ENCODE results near the gene MAPK4.
"Not testable (repeated sequence)": the region's sequence is repeated elsewhere in the genome, so short reads cannot be mapped to it uniquely, and the experiment has no call there.

The MAPK4 gene

DNA sequence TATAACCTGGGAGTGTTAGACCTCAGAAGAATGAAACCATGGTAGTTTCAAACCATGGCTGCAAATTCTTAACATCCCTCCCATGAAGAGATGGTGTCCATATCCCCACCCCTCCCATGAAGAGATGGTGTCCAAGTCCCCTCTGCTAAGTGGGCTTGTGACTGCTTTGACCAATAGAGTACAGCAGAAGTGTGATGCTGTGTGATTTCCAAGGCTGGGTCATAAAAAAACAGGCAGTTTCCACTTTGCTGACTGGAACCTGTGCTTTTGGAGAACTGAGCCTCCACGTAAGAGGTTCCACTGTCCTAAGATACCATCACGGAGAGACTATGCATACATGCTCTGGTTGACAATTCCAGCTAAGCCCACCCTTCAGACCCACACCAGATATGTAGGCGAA is 194.4 kb downstream of the MAPK4 start:
- no peak for DNase-seq (ENCODE audit: low spot score)

GRCh38 chr18:50757358-50757757 is 197.5 kb downstream of the MAPK4 start:
- no peak for DNase-seq (ENCODE audit: low spot score)

DNA sequence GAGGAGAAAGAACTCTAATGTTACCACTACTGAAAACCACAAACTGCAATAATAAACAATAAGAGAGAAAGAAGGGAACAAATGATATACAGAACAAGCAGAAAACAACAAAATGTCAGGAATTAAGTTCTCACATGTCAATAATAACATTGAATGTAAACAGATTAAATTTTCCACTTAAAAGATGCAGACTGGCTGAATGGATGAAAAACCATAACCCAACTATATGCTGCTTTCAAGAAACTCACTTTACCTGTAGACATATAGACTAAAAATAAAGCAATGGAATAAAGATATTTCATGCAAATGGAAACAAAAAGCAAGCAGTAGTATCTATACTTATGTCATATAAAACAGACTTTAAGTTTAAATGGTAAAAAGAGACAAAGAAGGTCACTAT is 209.6 kb downstream of the MAPK4 start:
- DNase-seq (ENCODE audit: low spot score): no peak

DNA sequence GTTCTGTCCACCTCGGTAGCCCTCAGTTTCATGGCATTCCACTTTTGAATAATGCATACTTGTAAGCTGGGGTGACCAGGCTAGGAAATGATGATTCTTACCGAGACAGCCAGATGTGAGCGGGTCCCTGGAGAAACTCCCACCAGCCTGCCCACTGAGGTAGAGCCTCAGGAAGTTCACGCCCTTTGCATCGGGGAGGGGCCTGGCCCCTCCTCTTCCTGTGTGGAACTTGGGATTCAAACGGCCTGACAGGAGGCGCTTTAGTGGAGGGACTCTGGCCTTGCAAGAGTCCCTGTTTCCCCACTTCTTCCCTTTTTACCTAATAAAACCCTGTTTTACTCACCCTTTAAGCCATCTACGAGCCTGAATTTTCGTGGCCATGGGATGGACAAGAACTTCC is 215.3 kb downstream of the MAPK4 start:
- no peak for DNase-seq (ENCODE audit: low spot score)

DNA sequence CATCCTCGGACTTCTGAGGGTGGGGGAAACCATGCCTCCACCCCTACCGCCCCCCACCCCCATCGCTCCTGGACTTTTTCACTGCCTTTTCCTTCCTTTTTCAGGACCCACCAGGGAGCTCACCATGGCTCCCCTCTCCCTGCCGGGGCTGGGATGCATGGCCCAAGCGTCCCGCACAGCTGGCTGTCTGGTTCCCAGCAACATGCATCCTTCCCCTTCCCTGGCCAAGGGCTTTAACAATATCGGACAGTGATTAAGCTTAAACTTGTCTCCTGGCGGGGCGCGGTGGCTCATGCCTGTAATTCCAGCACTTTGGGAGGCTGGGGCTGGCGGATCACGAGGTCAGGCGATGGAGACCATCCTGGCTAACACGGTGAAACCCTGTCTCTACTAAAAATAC is 215.8 kb downstream of the MAPK4 start:
- DNase-seq (ENCODE audit: low spot score): no peak

DNA sequence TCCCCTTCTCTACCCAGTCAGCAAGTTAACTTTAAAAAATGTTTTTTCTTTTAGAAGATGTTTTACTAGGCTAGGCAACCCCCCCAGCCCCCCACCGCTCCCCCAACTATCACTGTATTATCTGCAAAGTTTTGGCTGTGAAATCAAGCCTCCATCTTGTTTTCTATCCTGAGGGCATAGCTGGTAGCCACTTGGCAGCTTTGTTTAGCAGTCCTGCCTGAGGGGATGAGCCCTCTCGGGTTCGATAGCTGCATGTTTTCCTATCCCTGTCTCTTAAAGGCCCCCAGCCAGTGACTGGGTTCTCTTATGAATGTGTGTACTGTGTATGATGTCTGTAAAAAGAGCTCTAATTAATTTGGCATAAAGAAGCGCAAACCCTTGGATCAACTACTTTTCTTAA is 216.5 kb downstream of the MAPK4 start:
- no peak for DNase-seq (ENCODE audit: low spot score)

GRCh38 chr18:50779021-50779420 is 219.1 kb downstream of the MAPK4 start:
- DNase-seq (ENCODE audit: low spot score): not testable (repeated sequence)
